SW 1271 (cell line): ENCODE data around the gene LGR4.

ENCODE experiments used
- DNase-seq, 2 experiments: peaks; one replicate each; lab custom pipeline; 2025; lab: John Stamatoyannopoulos, UW

The LGR4 gene

DNA sequence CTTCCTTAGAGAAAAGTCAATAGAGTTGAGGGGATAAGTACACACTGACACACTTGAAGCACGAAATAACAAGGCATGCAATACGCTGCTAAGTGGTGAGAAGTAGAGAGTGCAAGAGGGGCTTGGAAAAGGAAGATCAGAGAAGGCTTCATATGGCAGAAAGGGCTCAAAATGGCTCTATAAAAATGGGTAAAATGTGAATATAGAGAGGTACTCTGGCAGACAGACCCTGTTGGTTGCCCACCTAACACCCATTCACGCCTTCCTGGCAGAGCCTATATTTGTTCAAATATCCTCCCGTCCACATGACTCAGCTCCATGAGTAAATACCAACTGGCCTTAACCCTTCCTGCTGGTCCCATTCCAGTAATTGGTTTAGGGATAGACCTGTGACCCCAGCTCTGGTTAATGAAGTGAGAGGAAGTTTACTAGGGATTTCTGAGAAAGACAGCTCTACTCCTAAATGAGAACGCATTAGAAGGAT, 70.7 kb downstream of the LGR4 start:
- no peak for DNase-seq

DNA sequence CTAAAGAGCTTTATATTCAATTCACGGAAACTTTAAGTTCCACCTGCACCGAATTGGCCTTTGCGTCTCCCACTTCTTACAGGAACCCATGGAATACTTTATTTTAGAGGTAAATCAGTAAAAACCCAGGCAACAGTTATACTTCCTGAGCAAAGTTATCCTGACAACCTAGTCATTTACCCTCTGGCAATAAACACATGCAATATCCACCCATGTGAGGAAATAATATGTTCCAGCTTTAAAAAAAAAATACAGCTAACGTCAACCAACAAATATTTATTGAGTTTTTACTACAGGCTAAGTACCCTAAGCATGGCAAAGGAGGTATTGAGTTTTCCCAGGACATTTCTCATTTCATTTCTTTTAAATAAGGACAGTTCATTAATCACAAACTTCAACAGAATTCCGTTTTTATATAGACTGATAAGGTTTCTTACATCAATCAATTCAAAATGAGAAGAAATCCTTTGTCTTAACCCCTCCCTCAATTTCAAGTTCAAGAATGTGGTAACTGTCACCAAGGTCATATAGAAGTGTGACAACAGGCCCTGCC, 71.2 kb downstream of the LGR4 start:
- no peak for DNase-seq

DNA sequence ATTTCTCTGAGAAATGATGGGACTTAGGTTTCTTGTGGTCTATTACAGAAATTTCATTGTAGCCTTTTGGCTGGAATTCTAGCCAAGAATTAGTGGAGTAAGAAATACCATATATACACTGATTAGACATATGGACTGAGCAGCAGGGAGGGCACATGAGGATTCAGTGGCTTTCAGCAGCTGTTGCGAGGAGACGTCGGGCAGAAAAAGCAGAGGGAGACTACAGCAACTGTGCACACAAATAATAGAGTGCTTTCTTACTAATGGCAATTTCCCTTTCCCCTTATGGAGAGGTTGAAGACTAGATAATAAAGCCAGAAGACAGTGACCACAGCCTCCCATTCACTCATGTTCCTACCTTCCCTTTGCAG, 74.2 kb downstream of the LGR4 start:
- DNase-seq: no peak

DNA sequence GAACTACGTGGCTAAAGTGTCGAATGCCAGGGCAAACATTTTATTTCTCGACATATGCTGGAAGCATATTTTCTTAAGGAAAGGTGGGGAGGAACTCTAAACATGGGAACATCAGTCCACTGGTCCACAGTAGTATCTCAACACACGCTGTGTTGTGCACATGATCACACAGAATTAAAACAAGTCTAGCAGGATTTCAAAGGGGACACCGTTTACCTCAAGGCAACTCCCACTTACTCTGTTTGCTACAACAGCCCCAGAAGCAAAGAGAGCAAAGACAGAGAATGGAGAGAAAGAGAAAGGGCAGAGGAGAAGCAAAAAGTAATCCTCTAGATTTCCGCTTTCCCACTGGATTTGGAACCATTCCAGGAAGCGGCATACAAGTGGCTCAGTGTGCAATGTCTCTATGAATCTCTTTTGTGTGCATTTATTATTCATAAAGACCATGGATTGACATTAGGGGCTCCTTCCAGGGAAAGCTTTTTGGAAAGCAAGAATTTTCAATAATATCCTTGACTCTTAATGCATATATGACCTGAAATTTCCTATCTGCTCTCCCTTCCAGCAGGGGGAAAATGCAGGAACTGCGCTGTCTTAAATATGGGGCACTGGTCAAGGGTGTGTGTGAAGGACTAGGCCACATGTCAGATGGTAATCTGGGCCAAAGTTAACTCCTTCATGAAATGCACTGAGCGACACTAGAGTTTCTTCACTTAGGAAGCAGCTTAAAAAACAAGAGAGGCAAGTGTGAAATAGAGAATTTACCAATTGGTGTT, 74.8 kb downstream of the LGR4 start:
- no peak for DNase-seq

DNA sequence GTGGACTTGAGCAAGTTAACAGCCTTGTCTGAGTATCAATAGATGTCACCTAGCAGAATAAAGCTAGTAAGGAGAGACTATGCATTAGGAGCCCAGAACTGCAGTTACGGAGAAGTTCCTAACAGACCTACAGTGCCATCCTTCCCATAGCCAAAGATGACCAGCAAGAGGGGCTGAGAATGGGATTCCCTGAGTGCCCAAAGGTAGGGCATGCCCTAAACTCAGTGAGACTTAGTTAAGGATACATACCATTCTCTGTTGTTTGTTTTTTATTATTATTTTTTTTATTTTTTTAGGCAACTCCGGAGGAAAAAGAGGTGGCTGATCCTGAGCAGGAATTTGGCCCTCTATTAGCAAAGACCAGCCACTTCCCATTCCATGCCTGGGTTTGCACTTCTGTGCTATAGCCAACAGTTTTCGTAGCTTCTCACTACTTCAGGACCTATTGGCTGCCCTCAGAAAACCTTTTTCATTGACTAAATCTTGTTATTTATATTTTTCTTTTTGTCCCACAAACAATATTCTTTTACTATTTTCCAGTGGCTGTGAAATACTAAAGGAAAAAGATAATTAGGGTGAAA, 76.2 kb downstream of the LGR4 start:
- no peak for DNase-seq

DNA sequence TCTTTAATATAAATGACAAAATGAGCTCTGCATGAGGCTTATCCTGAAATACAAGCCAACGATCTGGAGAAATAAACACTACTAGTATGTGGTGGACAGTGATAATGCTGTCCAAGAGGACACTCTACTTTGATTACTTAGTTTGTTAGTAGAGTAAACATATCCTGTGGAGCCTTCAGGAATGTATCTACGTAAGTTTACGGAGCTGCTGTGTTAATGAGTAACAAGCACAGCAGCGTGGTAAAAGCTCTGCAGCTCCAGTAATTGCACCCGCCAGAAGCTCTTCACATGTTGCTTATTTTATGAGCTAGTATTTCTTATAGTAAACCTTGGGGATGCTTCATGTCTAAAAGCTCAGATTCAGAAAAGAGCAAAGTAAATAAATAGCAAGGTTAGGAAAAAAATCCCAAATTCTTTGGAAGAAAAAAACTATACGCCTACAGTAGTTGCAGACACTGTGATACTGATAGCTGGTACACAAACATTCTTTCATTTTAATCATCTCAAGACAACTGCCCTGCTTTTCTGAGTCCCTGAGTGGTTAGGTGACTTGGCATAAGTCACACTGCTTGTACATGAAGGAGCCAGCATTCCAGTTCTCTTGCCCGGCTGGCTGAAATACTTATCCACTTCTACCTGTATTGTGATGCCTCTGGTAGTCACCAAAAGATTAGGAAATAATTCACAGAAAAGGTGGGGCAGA, 76.9 kb downstream of the LGR4 start:
- no peak for DNase-seq

DNA sequence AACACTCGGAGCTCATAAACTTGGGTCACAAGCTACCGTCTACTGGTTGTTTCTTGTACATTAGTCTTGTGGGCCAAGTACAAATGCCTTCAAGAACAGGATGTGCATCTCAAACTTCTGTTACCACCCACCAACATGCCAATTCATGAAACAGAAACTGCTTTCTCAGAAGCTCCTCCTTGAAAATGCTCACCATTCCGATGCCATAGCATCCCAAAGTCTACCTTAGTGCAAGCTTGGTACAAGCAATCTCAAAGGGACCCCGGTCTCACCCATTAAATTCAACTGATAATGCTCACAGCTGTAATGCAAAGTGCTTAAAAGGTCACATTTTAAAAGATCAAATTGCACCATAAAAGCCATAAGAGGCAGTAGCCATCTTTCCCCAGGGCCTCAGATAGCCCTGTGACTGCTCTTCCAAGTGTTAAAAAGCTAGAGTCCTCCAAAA, 77.8 kb downstream of the LGR4 start:
- DNase-seq: no peak

DNA sequence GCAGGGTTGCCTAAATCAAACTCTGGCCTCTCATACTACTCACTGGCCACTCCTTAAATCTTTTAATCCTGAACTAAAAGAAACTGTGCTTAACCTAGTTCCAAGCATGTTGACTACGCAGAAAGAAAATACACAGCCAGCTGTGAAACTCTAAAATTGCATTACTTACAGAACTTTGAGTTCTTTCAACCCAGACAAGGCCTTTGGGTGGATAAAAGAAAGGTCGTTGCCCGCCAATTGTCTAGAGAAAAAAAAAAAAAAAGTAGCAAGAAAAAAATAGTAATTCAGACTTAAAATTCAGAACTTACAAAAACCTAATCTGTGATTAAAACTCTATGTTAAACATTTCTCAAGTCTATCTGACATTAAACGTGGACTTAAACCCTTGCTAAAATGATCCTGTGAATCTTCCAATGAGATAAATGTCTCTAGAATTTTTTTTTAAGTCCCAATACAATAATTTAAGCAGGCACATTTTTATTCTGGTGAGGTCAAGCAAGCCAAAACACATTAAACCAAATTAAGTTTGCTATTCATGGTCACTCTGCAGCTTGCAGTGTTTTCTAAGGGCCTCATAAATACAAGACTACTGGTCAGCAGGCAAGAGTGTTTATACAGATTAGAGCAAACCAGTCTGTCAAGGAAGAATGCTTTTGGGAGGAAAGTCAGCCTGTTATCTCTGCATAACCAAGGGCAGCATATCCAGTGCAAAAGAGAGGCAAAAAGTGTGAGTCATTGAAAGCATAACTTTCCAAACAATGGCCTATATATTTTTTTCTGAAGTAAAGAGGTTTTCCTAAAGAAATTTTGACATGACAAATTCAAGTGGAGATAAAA, 80.1 kb downstream of the LGR4 start:
- no peak for DNase-seq

DNA sequence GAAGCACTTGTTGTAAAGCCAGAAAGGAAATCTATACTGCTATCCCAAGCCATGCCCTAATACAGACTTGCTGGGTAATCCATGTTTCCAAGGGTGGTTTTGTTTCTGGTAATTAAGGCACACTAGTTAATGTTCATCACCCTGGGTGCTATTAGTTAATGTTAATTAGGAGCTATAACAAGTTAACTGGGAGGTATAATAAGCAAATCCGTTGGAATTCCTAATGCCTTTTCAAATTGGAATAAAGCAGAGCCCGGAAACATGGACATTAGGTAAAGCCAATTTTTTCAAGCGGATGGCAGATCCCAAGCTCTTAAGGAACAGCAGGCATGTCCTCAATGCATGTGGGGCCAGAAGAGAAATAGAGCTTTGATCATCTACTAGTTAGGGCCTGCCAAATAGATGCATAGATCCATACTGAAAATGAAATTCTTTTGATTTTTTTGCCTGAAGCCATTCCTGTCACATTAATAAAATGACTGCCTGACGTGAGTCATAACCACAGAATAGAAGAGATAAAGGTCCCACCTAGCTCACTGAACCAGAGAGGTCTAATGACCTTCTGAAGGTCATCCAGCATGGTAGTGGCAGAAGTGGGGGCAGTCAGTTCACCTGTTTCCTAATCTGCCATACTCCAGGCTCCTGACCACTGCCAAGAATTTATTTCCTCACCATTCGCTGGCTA, 81.1 kb downstream of the LGR4 start:
- no peak for DNase-seq

DNA sequence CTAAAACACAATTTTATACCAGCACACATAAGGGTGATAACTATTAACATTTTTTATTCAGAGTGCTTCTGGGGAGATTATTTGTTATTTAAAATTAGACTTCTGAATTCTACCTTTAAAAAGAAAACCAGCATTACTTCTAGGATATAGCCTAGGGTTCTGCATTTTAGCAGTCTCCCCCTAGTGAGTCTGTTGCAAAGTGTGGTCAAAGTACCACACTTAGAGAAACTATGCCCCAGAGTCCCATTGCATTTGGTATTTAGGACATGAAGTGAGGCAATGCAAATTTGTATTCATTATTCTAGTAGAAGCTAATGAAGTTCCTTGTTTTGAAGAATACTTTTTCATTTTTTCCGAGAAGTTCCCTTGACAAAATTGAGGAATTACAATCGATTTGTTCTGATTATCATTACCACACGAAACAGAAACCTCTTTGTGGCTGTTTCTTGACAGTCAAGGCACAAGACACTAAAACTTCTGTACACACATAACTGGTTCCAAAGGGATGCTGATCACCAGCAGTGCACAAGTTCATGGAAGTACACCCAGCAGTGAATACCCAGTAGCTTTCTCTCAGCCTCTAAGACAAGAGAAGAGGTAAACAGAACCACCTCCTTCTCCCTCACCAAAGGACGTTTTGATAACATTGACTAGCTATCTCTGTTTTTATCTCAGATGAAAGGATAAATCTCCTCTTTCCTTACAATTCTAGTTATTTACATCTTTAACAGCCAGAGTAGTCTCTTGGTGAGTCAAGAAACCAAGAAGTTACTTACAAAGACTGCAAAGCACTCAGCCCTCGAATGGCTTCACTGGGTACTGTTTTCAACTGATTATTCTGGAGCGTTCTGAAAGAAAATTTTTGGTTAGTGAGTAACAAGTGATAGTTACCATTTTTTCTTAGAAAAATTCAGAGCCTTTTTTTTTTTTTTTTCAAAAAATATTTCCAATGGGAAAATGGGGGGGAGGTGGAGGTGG, 82.0 kb downstream of the LGR4 start:
- no peak for DNase-seq

DNA sequence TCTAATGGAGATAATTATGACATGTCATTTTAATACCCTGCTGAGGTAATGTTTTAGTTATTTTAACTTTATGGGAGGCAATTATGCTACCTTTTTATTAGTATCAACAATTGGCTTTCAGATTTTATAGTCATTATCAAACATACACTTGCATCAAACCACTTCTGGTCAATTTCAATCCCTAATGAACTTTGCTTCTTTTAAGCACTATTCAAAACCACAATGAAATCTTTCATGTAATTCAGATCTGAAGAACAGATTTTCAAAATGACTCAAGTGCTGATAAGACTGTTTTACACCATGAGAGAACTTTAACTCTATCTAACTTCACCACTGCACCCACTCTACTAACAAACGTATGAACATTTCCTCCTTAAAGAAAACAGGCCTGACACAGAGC, 83.7 kb downstream of the LGR4 start:
- DNase-seq: no peak

DNA sequence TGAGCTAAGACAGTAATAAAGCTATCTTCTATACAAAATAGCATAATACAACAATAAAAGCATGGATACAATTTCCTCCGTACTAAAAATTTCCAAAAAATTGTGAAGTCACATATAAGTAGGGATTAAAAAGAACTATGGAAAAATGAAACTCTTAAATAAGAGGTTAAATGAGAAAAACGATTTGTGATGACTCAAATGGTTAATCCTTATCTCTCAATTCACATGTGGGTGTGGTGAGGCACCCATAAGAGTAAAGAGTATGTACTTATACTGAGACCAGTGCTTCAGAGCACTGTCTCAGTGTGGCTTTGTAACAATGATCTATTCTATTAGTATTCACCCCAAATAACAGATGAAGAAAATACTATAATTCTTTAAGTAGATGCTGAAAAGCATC, 84.6 kb downstream of the LGR4 start:
- DNase-seq: no peak

DNA sequence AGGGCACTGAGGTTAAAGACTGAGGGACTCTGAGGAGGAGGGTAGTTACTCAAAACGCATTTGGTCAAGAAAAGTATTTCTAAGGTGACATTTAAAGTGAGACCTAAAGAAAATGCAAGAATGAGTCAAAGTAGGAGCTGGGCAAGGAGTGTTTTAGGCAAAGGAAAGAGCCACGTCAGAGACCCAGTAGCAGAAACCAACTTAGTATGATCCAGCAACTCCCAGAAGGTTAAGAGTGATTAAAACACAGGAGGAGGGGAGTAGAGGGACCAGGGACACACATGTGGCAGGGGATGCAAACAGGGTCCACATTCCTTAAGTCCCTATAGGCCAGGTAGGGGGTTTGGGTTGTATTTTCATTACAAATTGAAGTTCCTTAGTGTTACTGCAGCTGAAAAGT, 85.2 kb downstream of the LGR4 start:
- DNase-seq: no peak

DNA sequence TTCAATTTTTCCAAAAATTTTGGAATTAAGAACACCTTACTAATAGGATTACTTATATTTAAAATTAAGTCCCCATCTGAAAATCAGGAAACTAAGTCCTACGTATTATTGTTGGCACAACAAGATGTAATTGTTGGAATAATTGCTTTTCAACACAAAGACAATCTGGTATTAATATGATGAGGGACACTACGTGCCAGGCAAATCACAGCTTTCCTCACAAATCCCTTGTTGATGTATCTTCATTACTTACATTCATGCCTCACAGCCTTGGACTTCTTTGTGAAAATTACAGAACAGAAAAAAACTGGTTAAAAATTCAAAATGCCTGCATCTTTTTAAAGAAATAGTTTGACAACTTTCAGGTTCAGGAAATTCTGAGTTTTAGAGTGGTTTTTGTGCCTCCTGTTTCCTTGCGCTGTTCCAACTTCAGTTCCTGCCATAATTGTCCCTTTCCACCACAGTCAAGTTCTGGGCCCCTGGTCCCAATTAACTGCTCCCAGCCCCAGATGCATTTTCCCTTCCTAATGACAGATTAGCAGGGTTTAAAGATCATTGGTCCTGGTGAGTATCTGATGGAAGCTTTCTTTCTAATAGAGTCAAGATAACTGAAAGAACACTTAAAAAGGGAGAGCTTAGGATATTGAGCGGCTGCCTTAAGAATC, 86.3 kb downstream of the LGR4 start:
- DNase-seq: no peak

DNA sequence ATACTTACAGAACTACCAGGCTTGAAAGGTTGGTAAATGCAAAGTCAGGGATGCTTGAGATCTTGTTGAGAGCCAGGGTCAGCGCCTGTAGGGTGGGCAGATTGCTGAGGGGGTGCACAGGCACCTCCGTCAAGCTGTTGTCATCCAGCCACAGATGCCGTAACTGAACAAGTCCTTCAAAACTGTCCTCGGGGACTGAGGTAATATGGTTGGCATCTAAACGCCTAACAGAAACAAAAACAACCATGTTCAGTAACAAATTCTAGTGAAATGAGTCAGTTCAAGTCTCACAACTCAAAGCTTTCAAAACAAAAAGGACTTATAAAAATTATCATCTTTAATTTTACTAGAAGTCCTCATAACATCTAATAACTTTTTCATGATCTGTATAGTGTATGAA, 87.3 kb downstream of the LGR4 start:
- DNase-seq: no peak

DNA sequence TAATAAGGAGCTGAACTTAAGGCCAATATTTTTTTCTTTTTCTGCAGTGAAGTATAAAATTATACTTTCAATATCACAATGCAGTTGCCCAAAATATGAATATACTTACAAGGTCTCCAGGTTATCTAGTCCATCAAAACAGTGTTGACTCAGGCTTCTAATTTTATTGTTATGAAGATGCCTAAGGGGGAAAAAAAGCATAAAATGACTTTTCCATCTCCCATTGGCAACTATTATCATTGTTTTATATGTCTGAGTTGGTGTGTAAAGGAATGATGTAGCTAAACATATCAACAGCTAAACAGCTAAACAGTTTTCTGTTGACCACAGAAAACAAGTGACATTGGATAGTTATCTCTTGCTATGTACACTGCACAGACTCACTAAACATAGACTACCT, 88.4 kb downstream of the LGR4 start:
- no peak for DNase-seq

DNA sequence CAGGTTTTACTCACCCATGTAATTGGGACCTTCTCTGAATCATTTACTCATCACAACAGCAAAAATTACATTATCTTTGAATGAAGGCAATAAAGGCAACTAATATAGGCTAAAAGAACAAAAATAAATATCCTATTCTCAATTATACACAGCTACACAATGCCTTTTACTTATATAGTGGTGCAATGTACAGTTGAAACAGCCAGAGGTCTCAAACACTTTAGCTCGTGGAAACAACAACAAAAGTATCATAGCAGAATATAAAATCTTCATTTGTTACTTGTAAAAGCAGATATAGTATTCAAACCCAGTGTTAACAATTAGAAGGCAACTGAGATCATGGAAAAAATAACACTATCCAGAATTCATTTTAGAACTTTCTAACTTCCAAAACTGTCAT, 88.9 kb downstream of the LGR4 start:
- no peak for DNase-seq

DNA sequence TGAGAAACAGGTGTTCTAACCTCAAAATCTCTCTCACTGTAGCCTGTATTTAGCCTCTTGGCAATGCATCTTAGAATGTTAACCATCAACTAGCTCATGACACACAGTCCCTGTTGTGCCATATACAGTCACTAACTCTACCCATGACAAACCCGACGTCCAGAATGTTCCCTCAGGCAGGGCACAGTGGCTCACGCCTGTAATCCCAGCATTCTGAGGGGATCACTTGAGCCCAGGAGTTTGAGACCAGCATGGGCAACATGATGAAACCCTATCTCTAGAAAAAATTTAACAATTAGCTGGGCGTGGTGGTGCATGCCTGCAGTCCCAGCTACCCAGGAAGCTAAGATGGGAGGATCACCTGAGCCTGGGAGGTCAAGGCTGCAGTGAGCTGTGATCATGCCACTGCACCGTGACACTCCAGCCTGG, 91.3 kb downstream of the LGR4 start:
- no peak for DNase-seq

DNA sequence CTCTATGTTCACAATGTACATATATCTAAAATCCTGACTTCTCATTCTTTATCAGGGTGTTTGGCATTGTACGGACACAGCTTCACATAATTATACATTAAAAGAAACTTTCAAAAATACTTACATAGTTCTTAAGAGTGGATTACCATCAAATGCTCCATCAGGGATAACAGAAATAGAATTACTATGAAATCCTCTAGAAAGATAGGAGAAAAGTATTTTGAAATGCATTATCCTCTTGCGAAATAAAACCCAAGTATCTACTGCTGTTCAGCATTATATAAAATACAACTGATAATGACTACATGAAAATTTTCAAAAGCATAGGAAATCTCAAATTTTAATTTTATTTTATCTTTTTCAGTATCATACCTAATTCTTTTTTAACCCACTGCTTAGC, 91.8 kb downstream of the LGR4 start:
- DNase-seq: no peak

DNA sequence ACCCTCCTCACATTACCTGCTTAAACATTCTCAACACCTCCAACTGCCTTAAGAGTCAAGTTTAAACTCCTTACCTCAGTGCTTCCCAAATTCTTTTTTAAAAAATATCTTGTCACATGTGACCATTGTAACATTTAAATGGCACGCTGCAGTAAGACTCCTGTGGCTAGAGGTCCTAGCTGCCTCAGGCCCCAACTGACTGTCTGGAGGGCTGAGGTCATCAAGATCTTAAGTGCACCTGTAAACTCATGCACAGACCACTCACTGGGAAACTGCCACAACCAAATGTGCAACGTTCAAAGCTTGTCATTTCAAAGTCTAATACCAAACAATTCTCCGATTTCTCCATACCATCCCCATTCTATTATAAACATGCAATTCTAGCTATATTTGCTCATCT, 93.1 kb downstream of the LGR4 start:
- DNase-seq: no peak
